Ureter (tissue), 1 donor: Measurements from ENCODE around the gene IAPP. TPM values are rescaled to one million over a fixed set of nuclear protein-coding genes. Genes with fewer than 3 reads are reported as not detected.
"Not testable (repeated sequence)": the region's sequence is repeated elsewhere in the genome, so short reads cannot be mapped to it uniquely, and the experiment has no call there.

Source experiments
- DNase-seq: peaks from one replicate; pipeline ENCODE4 v3.0.0-alpha.2; 2020; ENCODE audit warnings: low spot score
- total RNA-seq: library from RNA; stranded (reverse); gene quantifications from one replicate; pipeline ENCODE4 v1.2.4, GENCODE V29; 2023
- donor health status: DM: yes; HTN: yes; CAD: no.

Gene IAPP
- total RNA-seq, result not detected

- no peak for DNase-seq
Measured at GRCh38 chr12:21372602-21373001, at the start of gene IAPP. Gene IAPP (plus strand): TSS chr12:21372902. CDS start chr12:21373352, 450 bp downstream.

- DNase-seq, result no peak
Measured at GRCh38 chr12:21323736-21324135, 49.0 kb upstream of the IAPP start.

- DNase-seq, result no peak
Measured at GRCh38 chr12:21324551-21324950, 48.2 kb upstream of the IAPP start.

- no peak for DNase-seq
Measured at GRCh38 chr12:21328578-21328977, 44.1 kb upstream of the IAPP start.

GRCh38 chr12:21330682-21331253 lies 41.9 kb upstream of the IAPP start:
- DNase-seq, result no peak

GRCh38 chr12:21334771-21335325 lies 37.9 kb upstream of the IAPP start, which contains the start of gene SLCO1A2:
Gene SLCO1A2 (minus strand): TSS chr12:21334917. CDS start chr12:21334647, 270 bp downstream.
- no peak for DNase-seq

GRCh38 chr12:21336656-21337055 lies 36.0 kb upstream of the IAPP start:
- no peak for DNase-seq

- DNase-seq, result no peak
Measured at GRCh38 chr12:21337453-21337852, 35.2 kb upstream of the IAPP start.

- no peak for DNase-seq
Measured at GRCh38 chr12:21337959-21338744, 34.5 kb upstream of the IAPP start.

GRCh38 chr12:21339921-21340320 lies 32.8 kb upstream of the IAPP start:
- DNase-seq, result no peak

- DNase-seq, result no peak
Measured at GRCh38 chr12:21340403-21340802, 32.3 kb upstream of the IAPP start.

- DNase-seq, result no peak
Measured at GRCh38 chr12:21341769-21342168, 30.9 kb upstream of the IAPP start.

GRCh38 chr12:21343636-21344035 lies 29.1 kb upstream of the IAPP start:
- no peak for DNase-seq

GRCh38 chr12:21346542-21347205 lies 26.0 kb upstream of the IAPP start:
- no peak for DNase-seq

GRCh38 chr12:21350975-21351374 lies 21.7 kb upstream of the IAPP start:
- DNase-seq, result no peak

- no peak for DNase-seq
Measured at GRCh38 chr12:21353487-21353886, 19.2 kb upstream of the IAPP start.

GRCh38 chr12:21353948-21354347 lies 18.8 kb upstream of the IAPP start:
- no peak for DNase-seq

- DNase-seq, result no peak
Measured at GRCh38 chr12:21354641-21355040, 18.1 kb upstream of the IAPP start.

GRCh38 chr12:21360632-21361031 lies 12.1 kb upstream of the IAPP start:
- not testable (repeated sequence) for DNase-seq

GRCh38 chr12:21369141-21369980 lies 3.3 kb upstream of the IAPP start:
- DNase-seq, result no peak

- DNase-seq, result no peak
Measured at GRCh38 chr12:21370845-21371449, 1.8 kb upstream of the IAPP start.
